B cell (primary cell): Measurements from ENCODE around the gene P4HA2. TPM values are rescaled to one million over a fixed set of nuclear protein-coding genes. Genes with fewer than 3 reads are reported as not detected.

Experiments
- ATAC-seq: fragments of 200-7000 bp; cut with Tn5 transposase; one replicate; pipeline ENCODE4 v1.10.0; 2021; ENCODE audit warnings: low read depth, mild to moderate bottlenecking, moderate number of reproducible peaks, moderate library complexity
- CTCF ChIA-PET: fragments of 350-600 bp; sonication (Branson Sonifier 250); formaldehyde crosslinking; loops from one replicate; lab custom pipeline; 2021; ENCODE audit warnings: antibody characterized with exemption, inconsistent platforms; lab: Charles Lee
- POLR2A ChIA-PET: fragments of 350-600 bp; sonication (Branson Sonifier 250); formaldehyde crosslinking; loops from one replicate; lab custom pipeline; 2021; ENCODE audit warnings: antibody characterized with exemption; lab: Charles Lee
- DNase-seq: peaks from one replicate; pipeline ENCODE4 v3.0.0; 2013
- H2AFZ ChIP-seq: 2 replicates; pipeline ENCODE4 v1.6.1; 2012; ENCODE audit warnings: mild to moderate bottlenecking, low read depth, low read length; ENCODE audit not compliant: insufficient read depth, poor library complexity, severe bottlenecking
- H3K27ac ChIP-seq, 2 donors: 1 replicate in 1 of 2; 2 replicates in 1 of 2; pipeline ENCODE4 v1.5.1; 2012 to 2013; ENCODE audit warnings: low read length in 2 of 2, mild to moderate bottlenecking in 2 of 2, moderate library complexity in 1 of 2
- H3K27me3 ChIP-seq, 4 experiments: fragments of 200-600 bp in 1 of 4; sonication (generic) in 1 of 4; replicated peaks in 1 of 4; 1 replicate in 2 of 4; 2 replicates in 2 of 4; pipeline versions ENCODE4 v1.6.1 to v1.7.0; 2013 to 2016; ENCODE audit warnings: low read length in 3 of 4, mild to moderate bottlenecking in 2 of 4, mixed read lengths in 1 of 4, moderate library complexity in 1 of 4; ENCODE audit not compliant: insufficient read depth in 4 of 4, control insufficient read depth in 3 of 4; ENCODE audit errors: control extremely low read depth in 1 of 4
- H3K36me3 ChIP-seq, 2 experiments: replicated peaks in 1 of 2; 1 replicate in 1 of 2; 2 replicates in 1 of 2; pipeline versions ENCODE4 v1.6.1 to v1.7.1; 2013; ENCODE audit warnings: low read length in 1 of 2; ENCODE audit not compliant: insufficient read depth in 2 of 2, control insufficient read depth in 1 of 2; ENCODE audit errors: control extremely low read depth in 1 of 2, extremely low read depth in 1 of 2
- H3K4me1 ChIP-seq, 2 donors: fragments of 200-600 bp in 1 of 2; sonication (generic) in 1 of 2; 1 replicate in 1 of 2; 2 replicates in 1 of 2; pipeline versions ENCODE4 v1.5.1 to v1.6.1; 2013 to 2017; ENCODE audit warnings: low read length in 2 of 2; ENCODE audit not compliant: control insufficient read depth in 2 of 2, insufficient read depth in 2 of 2
- H3K4me2 ChIP-seq: replicated peaks from 2 replicates; pipeline ENCODE3; 2012; ENCODE audit warnings: mild to moderate bottlenecking, low read depth, low read length; ENCODE audit not compliant: poor library complexity, severe bottlenecking
- H3K4me3 ChIP-seq, 5 experiments: fragments of 200-600 bp in 1 of 5; sonication (generic) in 1 of 5; 1 replicate in 3 of 5; 2 replicates in 2 of 5; pipeline versions ENCODE4 v1.5.1 to v1.7.0; 2011 to 2016; ENCODE audit warnings: low read length in 4 of 5, mild to moderate bottlenecking in 4 of 5, low read depth in 2 of 5, control low read depth in 1 of 5, moderate library complexity in 1 of 5; ENCODE audit not compliant: insufficient read depth in 1 of 5; ENCODE audit errors: control extremely low read depth in 1 of 5, extremely low read depth in 1 of 5
- H3K79me2 ChIP-seq: fragments of 200-600 bp; sonication (generic); one replicate; pipeline ENCODE4 v1.6.0; 2016; ENCODE audit warnings: low read length; ENCODE audit not compliant: control insufficient read depth, insufficient read depth
- H3K9ac ChIP-seq: fragments of 200-600 bp; sonication (generic); 2 replicates; pipeline ENCODE4 v1.6.1; 2017; ENCODE audit warnings: mild to moderate bottlenecking, low read length, moderate library complexity
- H3K9me3 ChIP-seq, 3 donors: one replicate each; pipeline versions ENCODE4 v1.6.1 to v1.7.1; 2013; ENCODE audit warnings: low read length in 2 of 3; ENCODE audit not compliant: control insufficient read depth in 2 of 3, insufficient read depth in 1 of 3; ENCODE audit errors: control extremely low read depth in 1 of 3
- H4K20me1 ChIP-seq: 2 replicates; pipeline ENCODE4 v1.6.0; 2012; ENCODE audit warnings: mild to moderate bottlenecking, low read length; ENCODE audit not compliant: insufficient read depth, control insufficient read depth, poor library complexity, severe bottlenecking
- H3K27ac Mint-ChIP-seq: one replicate; pipeline ENCODE4 v1.8.0; 2021; ENCODE audit warnings: mixed read lengths
- H3K27me3 Mint-ChIP-seq: one replicate; pipeline ENCODE4 v1.8.0; 2021; ENCODE audit warnings: mixed read lengths
- H3K4me1 Mint-ChIP-seq: one replicate; pipeline ENCODE4 v1.8.0; 2021; ENCODE audit warnings: mixed read lengths
- H3K4me3 Mint-ChIP-seq: one replicate; pipeline ENCODE4 v1.8.0; 2021; ENCODE audit warnings: mixed read lengths
- H3K9me3 Mint-ChIP-seq: one replicate; pipeline ENCODE4 v1.8.0; 2022; ENCODE audit warnings: mixed read lengths; ENCODE audit not compliant: insufficient read depth
- CTCF ChIP-seq: fragments of 200-600 bp; IDR thresholded peaks from one replicate; pipeline ENCODE4 v1.8.0; 2022; ENCODE audit warnings: antibody characterized with exemption, mild to moderate bottlenecking
- EZH2 ChIP-seq: IDR thresholded peaks from 2 replicates; pipeline ENCODE4 v1.6.1; 2012; ENCODE audit warnings: borderline replicate concordance, low read depth, mild to moderate bottlenecking, moderate library complexity, low read length; ENCODE audit not compliant: insufficient read depth, poor library complexity, severe bottlenecking
- WGBS: methylation state at CpG from one replicate; pipeline ENCODE4 v1.1.5; 2013; ENCODE audit warnings: missing lambda C conversion rate; ENCODE audit not compliant: insufficient coverage; 5-methylcytosine and 5-hydroxymethylcytosine counted together
- intact Hi-C: fragments of 100-400 bp; cut with micrococcal nuclease; formaldehyde crosslinking; loops from one replicate; pipeline ENCODE4 v1.10.0; 2022
- polyA plus RNA-seq: library from polyadenylated mRNA; depleted of rRNA; stranded (reverse); fragments of >200 nt; gene quantifications from 2 replicates; pipeline ENCODE4 v1.2.3, GENCODE V29; 2012
- total RNA-seq, 2 donors: library from RNA; stranded (reverse); fragments of 120-200 nt in 1 of 2; gene quantifications; 1 replicate in 1 of 2; 2 replicates in 1 of 2; pipeline versions ENCODE4 v1.2.3 to v1.2.4, GENCODE V29; 2013 to 2022

Gene P4HA2
- total and polyA plus RNA-seq, 2 donors (not counting 1 experiment from before 2014, with no cell fraction given) = 0.09 to 0.25 TPM

GRCh38 chr5:132209131-132209530, 18.5 kb downstream of the P4HA2 start:
- no peaks in the 10 kb centered on the region for H4K20me1 ChIP-seq
- H3K27me3 Mint-ChIP-seq = no peaks in the 10 kb centered on the region
- peaks cover 2% of the 10 kb centered on the region for H3K4me1 Mint-ChIP-seq
- CTCF ChIA-PET = interaction anchor here (1.3 kb wide), 1 partner anchor 87 kb away, joined by 4 read pairs; no protein-coding TSS in a partner anchor
- DNase-seq (no peak), ATAC-seq (no peak)
- no peak for TF ChIP-seq CTCF
- no peak for TF ChIP-seq EZH2
- H3K4me3 Mint-ChIP-seq = no peak overlapping the region
- H3K9ac ChIP-seq = no peak overlapping the region
- WGBS = 54% methylated on average over 5 of the region's 9 CpGs
- no peak overlapping the region for H3K27ac ChIP-seq
- H2AFZ ChIP-seq = no peak overlapping the region
- no peaks in the 10 kb centered on the region for H3K36me3 ChIP-seq
- H3K9me3 ChIP-seq = no peaks in the 10 kb centered on the region
- no peak overlapping the region for H3K4me2 ChIP-seq
- no peaks in the 10 kb centered on the region for H3K9me3 Mint-ChIP-seq
- H3K79me2 ChIP-seq = no peaks in the 10 kb centered on the region
- intact Hi-C loops = no loop called here
- H3K4me1 ChIP-seq = peaks cover 0 to 4% of the 10 kb centered on the region in 2 donors
- POLR2A ChIA-PET = no interaction called here
- H3K27me3 ChIP-seq = no peaks in the 10 kb centered on the region
- H3K4me3 ChIP-seq = no peak overlapping the region
- H3K27ac Mint-ChIP-seq = no peak overlapping the region

- no peaks in the 10 kb centered on the region for H3K27me3 ChIP-seq
- H3K4me3 ChIP-seq = no peak overlapping the region
- no peak for TF ChIP-seq CTCF
- TF ChIP-seq EZH2 = no peak
- WGBS = 96% methylated on average over 5 of the region's 5 CpGs
- H3K4me2 ChIP-seq = no peak overlapping the region
- no peaks in the 10 kb centered on the region for H3K9me3 Mint-ChIP-seq
- no peak overlapping the region for H3K9ac ChIP-seq
- DNase-seq (no peak), ATAC-seq (no peak)
- ChIA-PET CTCF (interaction anchor here (1.0 kb wide), 1 partner anchor 30 kb away, joined by 3 read pairs; no protein-coding TSS in a partner anchor), POLR2A (no interaction called here)
- peaks cover 2% of the 10 kb centered on the region for H3K4me1 Mint-ChIP-seq
- no peaks in the 10 kb centered on the region for H3K79me2 ChIP-seq
- no peak overlapping the region for H3K27ac Mint-ChIP-seq
- H3K27me3 Mint-ChIP-seq = no peaks in the 10 kb centered on the region
- H3K27ac ChIP-seq = no peak overlapping the region
- H4K20me1 ChIP-seq = no peaks in the 10 kb centered on the region
- H2AFZ ChIP-seq = no peak overlapping the region
- H3K36me3 ChIP-seq = no peaks in the 10 kb centered on the region
- intact Hi-C loops = no loop called here
- peaks cover 0 to 4% of the 10 kb centered on the region in 2 donors for H3K4me1 ChIP-seq
- no peak overlapping the region for H3K4me3 Mint-ChIP-seq
- H3K9me3 ChIP-seq = no peaks in the 10 kb centered on the region
Measured at GRCh38 chr5:132207778-132208177, 19.9 kb downstream of the P4HA2 start.
